ENCODE results near the gene CDH4.

DNA sequence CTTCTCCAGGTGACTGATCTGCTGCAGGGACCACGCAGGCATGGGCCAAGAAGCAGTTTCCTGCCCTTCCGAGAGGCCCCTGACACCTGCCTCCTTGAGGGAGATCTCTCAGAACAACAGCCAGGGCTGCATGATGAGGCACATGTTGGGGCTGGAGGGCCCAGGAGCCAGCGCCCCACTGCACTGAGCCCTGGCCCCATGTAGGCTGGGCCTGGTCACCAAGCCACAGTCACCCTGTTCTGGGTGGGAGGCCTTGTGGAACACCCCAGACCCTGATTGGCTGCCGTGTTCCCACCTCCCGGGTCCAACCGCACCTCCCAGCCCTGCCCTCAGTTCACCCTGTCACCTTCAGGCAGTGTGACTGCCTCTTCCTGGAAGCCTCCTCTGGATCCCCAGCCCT, 639.4 kb downstream of the CDH4 start:
- TF ChIP-seq, protein P1, sequence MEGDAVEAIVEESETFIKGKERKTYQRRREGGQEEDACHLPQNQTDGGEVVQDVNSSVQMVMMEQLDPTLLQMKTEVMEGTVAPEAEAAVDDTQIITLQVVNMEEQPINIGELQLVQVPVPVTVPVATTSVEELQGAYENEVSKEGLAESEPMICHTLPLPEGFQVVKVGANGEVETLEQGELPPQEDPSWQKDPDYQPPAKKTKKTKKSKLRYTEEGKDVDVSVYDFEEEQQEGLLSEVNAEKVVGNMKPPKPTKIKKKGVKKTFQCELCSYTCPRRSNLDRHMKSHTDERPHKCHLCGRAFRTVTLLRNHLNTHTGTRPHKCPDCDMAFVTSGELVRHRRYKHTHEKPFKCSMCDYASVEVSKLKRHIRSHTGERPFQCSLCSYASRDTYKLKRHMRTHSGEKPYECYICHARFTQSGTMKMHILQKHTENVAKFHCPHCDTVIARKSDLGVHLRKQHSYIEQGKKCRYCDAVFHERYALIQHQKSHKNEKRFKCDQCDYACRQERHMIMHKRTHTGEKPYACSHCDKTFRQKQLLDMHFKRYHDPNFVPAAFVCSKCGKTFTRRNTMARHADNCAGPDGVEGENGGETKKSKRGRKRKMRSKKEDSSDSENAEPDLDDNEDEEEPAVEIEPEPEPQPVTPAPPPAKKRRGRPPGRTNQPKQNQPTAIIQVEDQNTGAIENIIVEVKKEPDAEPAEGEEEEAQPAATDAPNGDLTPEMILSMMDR (conservative IDR thresholded peaks at IDR 0.05; ENCODE audit: low read length) = no peak
- TF ChIP-seq EZH2phosphoT487 (IDR thresholded peaks at IDR 0.05; ENCODE audit: borderline replicate concordance, low read depth, low read length) = no peak

Data from OCI-LY7 (cell line).